DND-41 (cell line): ENCODE results near the gene MRAS.

Experiments used
- CTCF ChIP-seq: IDR thresholded peaks from 2 replicates; pipeline ENCODE4 v1.5.1; 2012; ENCODE audit warnings: borderline replicate concordance, low read length, moderate library complexity, mild to moderate bottlenecking; ENCODE audit not compliant: poor library complexity, severe bottlenecking; ENCODE audit errors: extremely low read depth
- EZH2 ChIP-seq: IDR thresholded peaks from 3 replicates; pipeline ENCODE4 v1.6.1; 2012; ENCODE audit warnings: borderline replicate concordance, low read depth, mild to moderate bottlenecking, moderate library complexity, low read length, inconsistent platforms; ENCODE audit not compliant: severe bottlenecking

- no peak for TF ChIP-seq CTCF
- TF ChIP-seq EZH2 = no peak
Measured at GRCh38 chr3:138437281-138437680, 88.9 kb downstream of the MRAS start.
